Medulla oblongata (tissue), 1 donor: Measurements from ENCODE around the gene OR13C5.
"Not testable (repeated sequence)": the region's sequence is repeated elsewhere in the genome, so short reads cannot be mapped to it uniquely, and the experiment has no call there.

Experiments
- DNase-seq: peaks from one replicate; pipeline ENCODE4 v3.0.0-alpha.2; 2015; ENCODE audit errors: extremely low spot score

Gene OR13C5, protein sequence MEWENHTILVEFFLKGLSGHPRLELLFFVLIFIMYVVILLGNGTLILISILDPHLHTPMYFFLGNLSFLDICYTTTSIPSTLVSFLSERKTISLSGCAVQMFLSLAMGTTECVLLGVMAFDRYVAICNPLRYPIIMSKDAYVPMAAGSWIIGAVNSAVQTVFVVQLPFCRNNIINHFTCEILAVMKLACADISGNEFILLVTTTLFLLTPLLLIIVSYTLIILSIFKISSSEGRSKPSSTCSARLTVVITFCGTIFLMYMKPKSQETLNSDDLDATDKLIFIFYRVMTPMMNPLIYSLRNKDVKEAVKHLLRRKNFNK

DNA sequence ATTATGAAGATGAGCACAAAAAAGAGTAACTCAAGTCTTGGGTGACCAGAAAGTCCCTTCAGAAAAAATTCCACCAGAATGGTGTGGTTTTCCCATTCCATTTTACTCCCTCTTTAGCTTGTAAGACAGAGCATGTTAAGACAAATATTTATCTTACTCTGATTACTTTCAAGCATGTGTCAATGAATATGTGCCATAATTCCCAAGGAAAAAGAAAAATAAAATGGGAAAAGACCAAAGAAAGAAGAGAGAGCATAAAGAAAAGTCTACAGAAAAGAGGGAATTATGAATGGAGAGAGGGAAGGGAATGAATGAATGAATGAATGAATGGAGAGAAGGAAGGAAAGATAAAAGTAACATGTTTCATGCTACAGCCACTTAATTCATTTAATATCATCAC lies at the start of gene OR13C5:
Gene OR13C5, minus strand, starts transcription at position 101 of the 400 bp plus-strand sequence. Its CDS starts 0 bp downstream, at position 101.
- not testable (repeated sequence) for DNase-seq

DNA sequence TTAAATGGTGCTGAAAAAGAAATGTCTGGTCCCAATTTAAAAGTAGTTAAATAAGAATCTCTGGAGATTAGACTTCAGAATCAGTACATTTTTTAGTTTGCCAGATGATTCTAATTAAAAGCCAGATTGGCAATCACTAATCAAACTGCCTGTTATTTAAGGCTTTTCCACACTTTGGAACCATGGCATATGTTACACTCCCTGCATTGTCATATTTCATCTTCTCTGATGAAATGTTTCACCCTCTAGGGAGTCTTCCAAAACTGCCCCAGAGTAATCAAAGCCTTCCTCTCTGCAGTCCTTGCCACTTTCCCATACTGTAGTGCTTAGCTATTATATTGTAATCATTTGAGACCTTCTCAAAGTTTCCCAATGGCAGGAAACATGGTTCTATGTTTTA lies 36.2 kb upstream of the OR13C5 start:
- no peak for DNase-seq

DNA sequence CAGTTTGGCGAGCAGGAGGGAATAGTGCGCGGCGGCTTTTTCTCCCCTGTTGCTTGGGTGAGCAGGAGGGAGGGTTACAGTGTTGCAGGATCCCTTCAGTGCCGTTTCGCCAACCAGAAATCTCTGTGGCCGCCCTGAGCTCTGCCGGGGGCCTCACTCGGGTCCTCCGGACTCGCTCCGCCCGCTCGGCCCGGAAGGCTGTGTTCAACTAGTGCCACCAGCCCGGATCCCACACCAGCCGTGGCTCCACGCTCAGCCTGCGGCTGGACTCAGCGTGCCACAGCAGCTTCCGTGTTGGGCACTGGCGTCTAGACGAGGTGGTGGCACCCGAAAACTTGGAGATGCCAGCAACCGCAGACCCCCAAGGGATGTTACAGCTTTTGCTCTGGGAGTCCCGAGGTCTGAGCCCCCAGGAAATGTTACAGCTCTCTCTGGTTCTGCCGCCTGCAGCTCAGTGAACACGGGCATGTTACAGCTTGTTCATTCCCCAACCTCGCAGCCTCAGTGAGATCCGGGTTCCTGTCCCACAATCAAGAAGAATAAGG lies 34.8 kb upstream of the OR13C5 start:
- no peak for DNase-seq

DNA sequence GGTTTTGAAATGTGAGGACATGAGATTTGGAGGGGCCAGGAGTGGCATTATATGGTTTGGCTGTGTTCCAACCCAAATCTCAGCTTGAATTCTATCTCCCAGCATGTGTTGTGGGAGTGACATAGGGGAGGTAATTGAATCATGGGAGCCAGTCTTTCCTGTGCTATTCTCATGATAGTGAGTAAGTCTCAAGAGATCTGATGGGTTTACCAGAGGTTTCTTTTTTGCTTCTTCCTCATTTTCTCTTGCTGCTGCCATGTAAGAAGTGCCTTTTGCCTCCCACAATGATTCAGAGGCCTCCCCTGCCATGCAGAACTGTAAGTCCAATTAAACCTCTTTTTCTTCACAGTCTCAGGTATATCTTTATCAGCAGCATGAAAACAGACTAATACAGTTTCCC lies 26.8 kb upstream of the OR13C5 start:
- not testable (repeated sequence) for DNase-seq

DNA sequence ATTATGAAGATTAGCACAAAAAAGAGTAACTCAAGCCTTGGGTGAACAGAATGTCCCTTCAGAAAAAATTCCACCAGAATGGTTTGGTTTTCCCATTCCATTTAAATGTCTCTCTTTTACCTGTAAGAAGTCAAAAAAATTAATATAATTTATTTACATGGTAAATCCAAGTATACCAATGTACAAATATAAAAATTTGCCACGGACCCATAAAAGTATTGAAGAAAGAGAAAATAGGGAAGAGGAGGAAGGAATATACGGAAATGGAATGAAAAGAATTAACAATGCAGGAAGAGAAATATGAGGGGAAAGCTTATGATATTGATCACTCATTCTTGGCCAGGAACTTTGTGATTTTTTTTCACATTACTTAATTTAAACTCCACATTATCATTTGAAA lies 18.9 kb upstream of the OR13C5 start, which contains the start of gene OR13C9:
Gene OR13C9, minus strand, starts transcription at position 101 of the 400 bp plus-strand sequence. Its CDS starts 0 bp downstream, at position 101.
- DNase-seq = no peak

DNA sequence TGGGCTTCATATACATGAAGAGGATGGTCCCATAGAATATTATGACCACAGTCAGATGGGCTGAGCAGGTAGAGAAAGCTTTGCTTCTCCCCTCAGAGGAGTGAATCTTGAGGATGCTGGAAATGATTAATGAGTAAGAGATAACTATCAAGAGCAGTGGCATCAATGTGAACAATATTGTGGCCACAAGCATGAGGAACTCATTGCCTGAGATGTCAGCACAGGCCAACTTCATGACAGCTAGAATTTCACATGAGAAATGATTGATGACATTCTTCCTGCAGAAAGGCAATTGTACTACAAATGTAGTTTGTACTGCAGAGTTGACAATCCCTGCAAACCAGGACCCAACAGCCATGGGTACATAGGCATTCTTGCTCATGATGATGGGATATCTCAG lies 18.2 kb upstream of the OR13C5 start:
- no peak for DNase-seq

DNA sequence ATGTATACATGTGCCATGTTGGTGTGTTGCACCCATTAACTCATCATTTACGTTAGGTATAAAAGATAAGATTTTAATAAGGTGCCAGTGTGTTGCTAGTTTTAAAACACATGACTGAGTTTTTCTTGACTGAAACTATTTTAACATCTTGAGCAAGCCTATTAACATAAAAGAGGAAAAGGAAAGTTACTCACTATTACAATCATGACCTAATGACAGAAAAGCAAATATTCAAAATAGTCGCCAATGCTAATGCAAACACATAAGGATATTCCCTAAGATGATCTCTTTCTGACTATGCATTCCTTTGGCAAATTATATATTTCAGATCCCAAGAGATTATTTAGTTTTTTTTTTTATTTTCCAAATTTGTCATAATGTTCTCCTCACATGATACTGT lies 12.0 kb upstream of the OR13C5 start:
- DNase-seq = no peak

DNA sequence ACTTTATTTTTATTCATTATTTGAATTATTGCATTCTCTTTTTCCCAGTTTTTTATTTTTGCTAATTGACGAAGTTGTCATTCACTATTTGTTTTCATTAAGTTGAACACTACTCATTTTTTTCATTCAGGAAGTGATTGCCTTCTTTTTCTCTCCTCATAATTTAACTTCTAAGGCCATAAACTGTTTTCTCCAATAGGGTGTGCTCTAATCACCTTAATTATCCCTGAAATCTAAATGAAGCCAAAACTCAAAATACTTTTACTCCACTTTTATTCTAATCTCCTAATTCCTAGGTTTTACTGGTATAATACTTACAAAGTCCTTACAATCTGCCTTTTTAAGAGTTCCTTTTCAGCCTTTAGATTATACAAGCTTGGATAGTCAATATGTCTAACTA lies 9.1 kb upstream of the OR13C5 start:
- DNase-seq = no peak

DNA sequence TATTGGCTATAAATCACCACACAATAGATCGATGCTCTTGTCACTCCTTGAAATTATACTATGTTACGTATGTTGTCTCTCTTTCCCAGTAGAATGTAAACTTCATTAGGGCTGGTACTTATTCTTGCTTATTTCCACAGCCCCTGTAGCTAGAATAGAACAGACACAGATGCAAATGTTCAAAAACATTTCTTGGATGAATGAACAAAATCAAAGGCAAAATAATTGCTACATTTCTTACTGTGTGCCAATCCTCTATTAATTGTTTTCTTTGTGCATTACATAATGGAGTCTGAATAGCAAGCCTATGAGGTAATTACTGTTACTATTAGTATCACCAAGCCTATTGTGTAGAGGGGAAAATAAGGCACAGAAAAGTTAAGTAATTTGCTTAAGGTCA lies 6.9 kb upstream of the OR13C5 start:
- no peak for DNase-seq

DNA sequence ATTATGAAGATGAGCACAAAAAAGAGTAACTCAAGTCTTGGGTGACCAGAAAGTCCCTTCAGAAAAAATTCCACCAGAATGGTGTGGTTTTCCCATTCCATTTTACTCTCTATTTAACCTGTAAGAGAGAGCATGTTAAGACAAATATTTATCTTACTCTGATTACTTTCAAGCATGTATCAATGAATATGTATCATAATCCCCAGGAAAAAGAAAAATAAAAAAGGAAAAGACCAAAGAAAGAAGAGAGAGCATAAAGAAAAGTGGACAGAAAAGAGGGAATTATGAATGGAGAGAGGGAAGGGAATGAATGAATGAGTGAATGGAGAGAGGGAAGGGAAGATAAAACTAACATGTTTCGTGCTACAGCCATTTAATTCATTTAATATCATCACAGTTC lies 6.3 kb upstream of the OR13C5 start, which contains the start of gene OR13C2:
Gene OR13C2, minus strand, starts transcription at position 101 of the 400 bp plus-strand sequence. Its CDS starts 0 bp downstream, at position 101.
- not testable (repeated sequence) for DNase-seq

DNA sequence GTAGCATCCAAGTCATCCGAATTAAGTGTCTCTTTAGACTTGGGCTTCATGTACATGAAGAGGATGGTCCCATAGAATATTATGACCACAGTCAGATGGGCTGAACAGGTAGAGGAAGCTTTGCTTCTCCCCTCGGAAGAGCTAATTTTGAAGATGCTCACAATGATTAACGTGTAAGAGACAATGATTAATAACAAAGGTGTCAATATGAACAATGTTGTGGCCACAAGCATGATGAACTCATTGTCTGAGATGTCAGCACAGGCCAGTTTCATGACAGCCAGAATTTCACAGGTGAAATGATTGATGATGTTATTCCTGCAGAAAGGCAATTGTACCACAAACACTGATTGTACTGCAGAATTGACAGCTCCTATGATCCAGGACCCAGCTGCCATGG lies 5.6 kb upstream of the OR13C5 start:
- DNase-seq = no peak

DNA sequence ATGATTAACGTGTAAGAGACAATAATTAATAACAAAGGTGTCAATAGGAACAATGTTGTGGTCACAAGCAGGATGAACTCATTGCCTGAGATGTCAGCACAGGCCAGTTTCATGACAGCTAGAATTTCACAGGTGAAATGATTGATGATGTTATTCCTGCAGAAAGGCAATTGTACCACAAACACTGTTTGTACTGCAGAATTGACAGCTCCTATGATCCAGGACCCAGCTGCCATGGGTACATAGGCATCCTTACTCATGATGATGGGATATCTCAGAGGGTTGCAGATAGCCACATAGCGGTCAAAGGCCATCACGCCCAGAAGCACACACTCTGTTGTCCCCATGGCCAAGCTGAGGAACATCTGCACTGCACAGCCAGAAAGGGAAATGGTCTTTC lies 464 bp downstream of the OR13C5 start:
- not testable (repeated sequence) for DNase-seq

DNA sequence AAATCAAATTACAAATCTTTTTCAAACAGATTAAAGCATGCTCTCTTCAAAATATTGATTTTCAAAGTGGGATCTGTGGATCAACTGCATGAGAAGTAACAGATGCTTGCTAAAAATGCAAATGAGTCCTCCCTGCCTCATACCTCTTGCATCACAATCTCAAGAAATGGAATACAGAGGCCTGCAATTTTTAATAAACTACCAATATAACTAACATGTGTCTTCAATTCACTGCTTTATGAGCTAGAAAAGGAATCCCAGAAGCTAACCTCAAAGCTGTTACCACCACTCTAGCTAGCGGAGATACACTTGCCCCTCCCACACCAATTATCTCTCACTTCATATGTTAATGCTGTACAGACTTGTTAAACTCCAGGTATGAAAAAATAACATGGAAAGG lies 9.6 kb downstream of the OR13C5 start:
- no peak for DNase-seq

DNA sequence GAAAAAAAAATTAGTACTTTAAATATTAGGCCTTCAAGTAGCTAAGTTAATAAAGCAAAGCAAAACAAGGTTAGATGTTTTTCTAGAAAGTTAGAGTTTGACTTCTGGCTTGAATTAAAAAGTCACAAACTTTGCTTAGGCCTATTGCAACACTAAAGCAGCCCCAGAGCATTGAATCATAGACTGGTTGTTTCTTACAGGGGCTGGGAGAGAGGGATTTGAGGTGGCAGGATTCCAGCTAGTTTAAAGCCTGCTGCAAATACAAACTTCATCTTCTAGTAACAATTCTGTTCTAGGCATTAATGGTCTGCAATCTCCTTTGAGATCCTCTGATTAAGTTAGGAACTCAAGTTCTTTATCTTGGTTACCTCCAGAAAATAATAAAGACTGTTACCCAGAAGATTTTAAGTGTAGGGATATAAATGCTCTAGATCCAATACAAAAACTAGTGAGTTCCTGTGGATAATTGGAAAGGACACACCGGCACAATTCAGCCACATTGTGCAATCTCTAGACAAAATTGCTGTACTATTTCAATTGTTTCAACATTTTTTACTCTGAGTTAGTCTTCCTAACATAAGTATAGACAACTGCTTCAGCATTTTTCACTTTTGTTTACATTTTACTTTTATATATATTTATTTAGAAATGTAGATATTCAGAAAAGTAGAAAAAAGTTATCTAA lies 12.6 kb downstream of the OR13C5 start:
- DNase-seq = no peak

DNA sequence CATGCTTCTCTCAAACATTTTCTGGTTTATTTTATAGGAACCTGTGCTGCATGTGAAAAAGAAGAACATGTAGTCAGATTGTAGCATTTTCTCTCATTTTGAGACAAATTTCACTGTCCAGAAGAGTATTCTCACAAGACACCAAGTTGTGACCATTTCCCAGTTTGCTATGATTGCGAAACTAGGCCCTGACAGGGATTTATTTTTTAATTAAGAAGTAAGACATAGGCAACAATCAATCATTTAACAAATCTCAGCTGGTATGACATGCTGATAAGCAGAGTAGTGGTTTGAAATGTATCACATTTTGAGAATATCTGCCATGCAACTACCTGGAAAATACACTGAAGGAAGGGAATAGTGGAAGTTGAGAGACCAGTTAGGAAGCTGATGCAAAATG lies 18.7 kb downstream of the OR13C5 start:
- DNase-seq = no peak

DNA sequence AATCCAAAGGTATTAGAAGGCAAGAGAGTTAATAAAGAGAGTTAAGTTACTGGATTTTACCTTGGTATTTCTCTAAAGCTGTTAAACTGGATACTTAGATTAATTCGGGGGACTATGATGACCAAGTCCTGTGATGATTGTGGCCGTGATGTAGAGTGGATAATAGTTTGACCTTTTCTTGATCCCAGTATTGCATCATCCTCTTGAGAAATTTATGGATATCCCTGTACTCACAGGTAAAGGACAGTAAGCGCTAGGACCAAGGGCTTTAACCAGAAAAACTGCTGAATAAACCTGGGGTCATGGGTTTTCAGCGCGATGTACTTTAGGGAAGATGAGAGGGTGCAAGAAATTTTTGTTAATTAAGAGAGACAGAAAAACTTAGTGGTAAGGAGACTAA lies 21.9 kb downstream of the OR13C5 start:
- no peak for DNase-seq

DNA sequence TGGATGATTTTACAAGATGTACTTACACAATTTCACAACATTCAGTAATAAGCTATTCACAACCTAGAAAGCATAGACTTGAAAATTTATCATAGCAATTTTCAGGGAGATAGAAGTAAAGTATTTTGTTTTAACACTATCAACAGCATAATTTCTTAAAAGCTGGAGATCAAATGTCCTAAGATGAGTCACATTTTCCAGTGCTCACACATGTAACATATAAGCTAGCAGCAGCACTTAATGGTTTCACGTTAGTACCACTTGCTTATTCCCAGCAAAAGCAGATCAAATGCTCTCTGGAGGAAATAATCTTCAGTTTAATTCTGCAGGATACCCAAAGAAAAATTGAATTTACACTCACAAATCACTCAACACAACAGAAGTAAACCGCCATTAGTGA lies 23.8 kb downstream of the OR13C5 start:
- no peak for DNase-seq

DNA sequence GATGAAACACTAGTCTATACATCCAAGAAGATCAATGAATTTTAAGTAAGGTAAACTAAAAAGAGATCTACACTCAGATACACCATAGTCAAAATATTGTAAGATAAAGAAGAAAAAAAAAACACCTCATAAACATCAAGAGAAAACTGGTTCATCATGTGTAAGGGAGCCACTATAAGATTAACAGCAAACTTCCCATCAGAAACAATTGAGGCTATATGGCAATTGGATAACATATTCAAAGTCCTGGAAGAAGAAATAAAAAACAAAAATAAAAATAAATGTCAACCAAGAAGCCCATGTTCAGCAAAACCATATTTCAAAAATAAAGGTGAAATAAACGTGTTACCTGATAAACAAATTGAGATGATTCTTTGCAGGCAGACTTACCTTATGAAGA lies 26.6 kb downstream of the OR13C5 start:
- no peak for DNase-seq

DNA sequence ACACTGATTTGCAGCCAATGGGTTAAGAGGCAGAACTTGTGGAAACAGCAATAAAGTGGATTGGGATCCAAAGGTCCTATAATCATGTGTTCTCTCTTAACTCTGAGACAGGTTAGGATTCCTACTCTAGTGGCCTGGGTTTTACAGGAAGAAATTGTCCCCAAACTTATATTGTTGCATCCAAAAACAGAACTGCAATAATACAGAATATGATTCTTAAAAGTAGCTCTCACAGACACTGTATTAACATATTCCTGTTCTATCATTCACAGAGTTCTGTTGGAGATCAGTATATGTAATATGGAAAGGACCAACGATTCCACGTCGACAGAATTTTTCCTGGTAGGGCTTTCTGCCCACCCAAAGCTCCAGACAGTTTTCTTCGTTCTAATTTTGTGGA lies 30.3 kb downstream of the OR13C5 start, which contains the start of gene OR13C8:
Gene OR13C8, plus strand, starts transcription at position 301 of the 400 bp plus-strand sequence. Its CDS starts 0 bp downstream, at position 301.
- no peak for DNase-seq

DNA sequence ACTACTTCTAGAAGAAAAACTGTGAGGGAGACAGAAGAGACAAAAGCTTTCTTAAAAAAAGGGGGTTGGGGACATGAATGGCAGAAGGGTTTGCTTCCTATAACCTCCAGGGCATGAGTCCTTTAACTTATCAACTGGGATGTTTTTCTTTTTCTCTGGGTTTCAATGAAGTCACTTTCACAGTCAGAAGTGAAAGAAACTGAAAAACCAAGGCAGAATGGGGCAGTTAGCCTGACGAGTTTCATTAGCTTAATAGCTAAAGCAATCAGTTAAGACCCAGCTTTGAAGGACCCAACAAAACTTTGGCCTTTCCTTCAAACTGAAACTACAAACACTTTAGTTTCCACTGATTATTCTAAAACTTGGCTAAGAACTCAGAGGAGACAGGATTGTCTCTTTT lies 34.9 kb downstream of the OR13C5 start:
- DNase-seq = no peak

DNA sequence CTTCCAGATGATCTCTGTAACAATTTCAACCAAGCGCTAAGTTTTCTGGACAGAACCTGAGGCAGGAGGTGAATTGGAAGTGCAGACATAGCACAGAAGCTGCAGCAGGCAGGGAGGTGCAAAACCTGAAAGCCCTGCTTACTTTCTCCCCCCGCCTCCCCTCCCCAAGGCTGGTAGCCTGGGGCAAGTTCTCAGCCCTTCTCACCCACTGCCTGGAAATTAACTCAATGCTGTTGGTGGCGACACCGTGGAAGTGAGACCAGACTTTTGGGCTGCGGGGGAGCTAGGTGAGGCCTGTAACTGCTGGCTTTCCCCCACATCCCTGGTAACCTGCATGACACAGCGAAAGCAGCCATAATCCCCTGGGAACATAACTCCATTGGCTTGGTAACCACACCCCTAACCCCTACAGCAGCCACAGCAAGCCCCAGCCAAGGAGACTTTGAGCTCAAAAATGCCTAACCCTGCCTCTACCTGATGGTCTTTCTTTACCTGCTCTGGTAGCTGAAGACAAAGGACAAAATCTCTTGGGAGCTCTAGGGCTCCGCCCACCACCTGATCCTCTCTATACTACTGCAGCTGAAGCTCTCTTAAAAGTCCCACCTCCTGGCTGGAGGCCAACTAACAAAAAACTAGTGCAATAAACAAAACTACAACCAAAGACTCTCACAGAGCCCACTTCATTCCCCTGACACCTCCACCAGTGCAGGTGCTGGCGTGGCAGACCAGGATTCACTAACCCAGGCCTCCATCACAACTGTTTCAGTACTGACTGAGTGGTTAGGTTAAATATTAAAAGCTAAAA lies 42.2 kb downstream of the OR13C5 start:
- no peak for DNase-seq

DNA sequence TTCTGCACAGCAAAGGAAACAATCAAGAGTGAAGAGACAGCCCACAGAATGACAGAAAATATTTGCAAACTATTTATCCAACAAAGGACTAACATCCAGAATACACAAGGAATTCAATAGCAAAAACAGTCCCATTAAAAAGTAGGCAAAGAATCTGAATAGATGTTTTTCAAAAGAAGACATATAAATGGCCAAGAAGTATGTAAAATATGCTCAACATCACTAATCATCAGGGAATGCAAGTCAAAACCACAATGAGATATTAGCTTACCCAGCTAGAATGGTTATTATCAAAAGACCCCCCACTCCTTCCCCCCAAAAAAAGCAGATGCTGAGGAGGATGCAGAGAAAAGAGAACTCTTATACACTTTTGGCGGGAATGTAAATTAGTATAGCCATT lies 43.7 kb downstream of the OR13C5 start:
- no peak for DNase-seq
